Stimulated activated CD4-positive, alpha-beta T cell treated with anti-CD3 and anti-CD28 coated beads, Interleukin-12 subunit alpha, Interleukin-12 subunit beta, amount 100 ng/mL, for 48 hours (primary cell): ENCODE data around the gene ZAP70.

ENCODE experiments used
- DNase-seq, 3 donors: peaks; one replicate each; pipeline ENCODE4 v3.0.0-alpha.2; 2020; ENCODE audit warnings: low read depth in 2 of 3, low spot score in 1 of 3

The ZAP70 gene

GRCh38 chr2:97747716-97748115 is 34.3 kb downstream of the ZAP70 start:
- no peak for DNase-seq

GRCh38 chr2:97749581-97749980 is 36.2 kb downstream of the ZAP70 start:
- DNase-seq = no peak

- no peak for DNase-seq
Observed at GRCh38 chr2:97750017-97750416, 36.6 kb downstream of the ZAP70 start.

- no peak for DNase-seq
Observed at GRCh38 chr2:97751752-97752151, 38.4 kb downstream of the ZAP70 start.

GRCh38 chr2:97752342-97753334 is 39.3 kb downstream of the ZAP70 start:
- DNase-seq = no peak

GRCh38 chr2:97754690-97755346 is 41.4 kb downstream of the ZAP70 start:
- no peak for DNase-seq

GRCh38 chr2:97755491-97755890 is 42.1 kb downstream of the ZAP70 start:
- no peak for DNase-seq

- no peak for DNase-seq
Observed at GRCh38 chr2:97757062-97757461, 43.7 kb downstream of the ZAP70 start.

GRCh38 chr2:97758131-97758705 is 44.8 kb downstream of the ZAP70 start:
- no peak for DNase-seq

- no peak for DNase-seq
Observed at GRCh38 chr2:97759727-97760407, 46.5 kb downstream of the ZAP70 start.

GRCh38 chr2:97760480-97761049 is 47.2 kb downstream of the ZAP70 start:
- no peak for DNase-seq

- peak in 1 of 3 donors; percentile 42 for DNase-seq
Observed at GRCh38 chr2:97761192-97761591, 47.8 kb downstream of the ZAP70 start.

GRCh38 chr2:97763176-97763845 is 49.9 kb downstream of the ZAP70 start:
- DNase-seq = no peak

- DNase-seq = no peak
Observed at GRCh38 chr2:97764559-97765263, 51.3 kb downstream of the ZAP70 start.

GRCh38 chr2:97765933-97766332 is 52.6 kb downstream of the ZAP70 start:
- DNase-seq = no peak

- no peak for DNase-seq
Observed at GRCh38 chr2:97766567-97766966, 53.2 kb downstream of the ZAP70 start.

GRCh38 chr2:97769308-97769707 is 55.9 kb downstream of the ZAP70 start:
- DNase-seq = no peak

GRCh38 chr2:97769711-97770110 is 56.3 kb downstream of the ZAP70 start:
- no peak for DNase-seq

- DNase-seq = no peak
Observed at GRCh38 chr2:97770445-97770844, 57.1 kb downstream of the ZAP70 start.

- no peak for DNase-seq
Observed at GRCh38 chr2:97774425-97774824, 61.0 kb downstream of the ZAP70 start.
